Measurements from ENCODE around the gene ERI3.

GRCh38 chr1:44359234-44359935 is 4.3 kb upstream of the ERI3 start:
- TF ChIP-seq CTCF (IDR thresholded peaks at IDR 0.05; ENCODE audit: insufficient read depth, low read depth, low read length) (no peak), EZH2 (IDR thresholded peaks at IDR 0.05; ENCODE audit: insufficient read depth, low read length) (no peak)
